ENCODE data around the gene FAM240B. TPM values are rescaled to one million over a fixed set of nuclear protein-coding genes. Genes with fewer than 3 reads are reported as not detected.

Gene FAM240B
- total RNA-seq, 1 donor from 2014 or later, result not detected

DNA sequence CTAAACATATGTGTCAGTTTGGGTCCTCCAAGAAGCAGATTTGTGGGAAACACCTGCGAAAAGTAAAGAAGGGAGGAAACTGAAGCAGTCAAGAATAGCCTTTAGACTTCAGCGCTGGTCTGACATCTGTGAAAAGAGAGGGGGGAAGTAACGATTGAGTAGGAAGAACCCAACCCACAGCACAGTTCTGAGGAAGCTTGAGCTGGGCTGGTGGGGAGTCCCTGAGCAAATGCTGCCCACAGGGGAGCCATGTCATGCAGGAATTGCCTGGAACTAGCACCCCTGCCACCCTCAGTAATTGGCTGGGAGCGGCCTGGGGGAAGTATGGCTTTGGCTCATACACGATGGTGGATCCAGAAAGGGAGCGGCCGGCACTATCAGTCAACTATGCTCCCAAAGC is 20.6 kb downstream of the FAM240B start:
- H3K4me3 ChIP-seq (ENCODE audit: low read depth, low read length), result no peak overlapping the region
- H3K27me3 ChIP-seq (ENCODE audit: control insufficient read depth, insufficient read depth, low read length), result no peaks in the 10 kb centered on the region
- no peaks in the 10 kb centered on the region for H3K36me3 ChIP-seq (ENCODE audit: control insufficient read depth, insufficient read depth, low read length)
- TF ChIP-seq, protein P1, sequence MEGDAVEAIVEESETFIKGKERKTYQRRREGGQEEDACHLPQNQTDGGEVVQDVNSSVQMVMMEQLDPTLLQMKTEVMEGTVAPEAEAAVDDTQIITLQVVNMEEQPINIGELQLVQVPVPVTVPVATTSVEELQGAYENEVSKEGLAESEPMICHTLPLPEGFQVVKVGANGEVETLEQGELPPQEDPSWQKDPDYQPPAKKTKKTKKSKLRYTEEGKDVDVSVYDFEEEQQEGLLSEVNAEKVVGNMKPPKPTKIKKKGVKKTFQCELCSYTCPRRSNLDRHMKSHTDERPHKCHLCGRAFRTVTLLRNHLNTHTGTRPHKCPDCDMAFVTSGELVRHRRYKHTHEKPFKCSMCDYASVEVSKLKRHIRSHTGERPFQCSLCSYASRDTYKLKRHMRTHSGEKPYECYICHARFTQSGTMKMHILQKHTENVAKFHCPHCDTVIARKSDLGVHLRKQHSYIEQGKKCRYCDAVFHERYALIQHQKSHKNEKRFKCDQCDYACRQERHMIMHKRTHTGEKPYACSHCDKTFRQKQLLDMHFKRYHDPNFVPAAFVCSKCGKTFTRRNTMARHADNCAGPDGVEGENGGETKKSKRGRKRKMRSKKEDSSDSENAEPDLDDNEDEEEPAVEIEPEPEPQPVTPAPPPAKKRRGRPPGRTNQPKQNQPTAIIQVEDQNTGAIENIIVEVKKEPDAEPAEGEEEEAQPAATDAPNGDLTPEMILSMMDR (IDR thresholded peaks at IDR 0.05; ENCODE audit: insufficient read depth, low read length, poor library complexity, severe bottlenecking), result no peak
- no peak for DNase-seq (ENCODE audit: low read depth)

DNA sequence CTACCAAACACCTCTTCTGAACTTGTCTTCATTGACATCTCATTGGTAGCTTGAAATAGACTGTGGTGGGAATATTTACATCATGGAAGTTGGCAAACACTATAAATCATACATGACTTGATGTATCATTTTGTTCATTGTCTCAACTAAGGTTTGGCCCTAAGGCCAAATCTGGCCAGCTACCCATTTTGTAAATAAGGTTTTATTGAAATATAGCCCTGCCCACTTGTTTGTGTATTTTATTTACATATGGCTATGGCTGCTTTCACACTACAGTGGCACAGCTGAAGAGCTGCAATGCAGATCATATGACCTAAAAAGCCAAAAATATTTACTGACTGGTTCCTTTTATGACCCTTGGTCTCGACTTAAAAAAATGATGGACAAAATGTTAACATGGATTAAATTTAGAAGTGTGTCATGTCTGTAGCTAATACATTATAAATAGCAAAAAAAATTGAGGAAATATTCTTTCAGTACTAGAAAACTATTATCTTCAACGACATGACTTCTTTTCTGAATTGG is 22.1 kb downstream of the FAM240B start:
- H3K4me3 ChIP-seq (ENCODE audit: low read depth, low read length), result no peak overlapping the region

DNA sequence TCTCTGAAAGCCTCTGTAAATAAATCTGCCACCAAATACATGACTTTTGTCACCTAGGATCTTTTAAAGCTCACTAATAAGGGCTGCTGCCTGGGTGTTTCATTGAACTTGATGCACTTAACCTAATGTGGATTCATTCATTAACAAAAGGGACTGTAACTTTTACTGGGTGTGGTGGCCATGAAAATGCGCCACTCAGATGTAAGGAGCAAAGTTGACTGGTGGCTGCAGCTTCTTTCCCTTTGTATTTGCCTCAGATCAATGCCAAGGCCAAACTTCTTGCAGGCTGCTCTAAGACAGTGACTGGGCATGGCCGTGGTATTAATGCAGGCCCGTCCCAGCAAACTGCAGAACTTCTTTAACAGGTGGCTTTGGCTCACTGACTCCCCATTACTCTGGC is 22.9 kb downstream of the FAM240B start:
- no peak for DNase-seq (ENCODE audit: low read depth)
- Histone ChIP-seq H3K27me3 (ENCODE audit: control insufficient read depth, insufficient read depth, low read length) (no peaks in the 10 kb centered on the region), H3K4me3 (ENCODE audit: low read depth, low read length) (no peak overlapping the region), H3K36me3 (ENCODE audit: control insufficient read depth, insufficient read depth, low read length) (no peaks in the 10 kb centered on the region)
- TF ChIP-seq, protein P1 (IDR thresholded peaks at IDR 0.05; ENCODE audit: insufficient read depth, low read length, poor library complexity, severe bottlenecking), result no peak

More for the DNA sequence above, 22.1 kb downstream of the FAM240B start:
- Histone ChIP-seq H3K36me3 (ENCODE audit: control insufficient read depth, insufficient read depth, low read length) (no peaks in the 10 kb centered on the region), H3K27me3 (ENCODE audit: control insufficient read depth, insufficient read depth, low read length) (no peaks in the 10 kb centered on the region)
- DNase-seq (ENCODE audit: low read depth), result no peak
- TF ChIP-seq, protein P1 (IDR thresholded peaks at IDR 0.05; ENCODE audit: insufficient read depth, low read length, poor library complexity, severe bottlenecking), result no peak

DNA sequence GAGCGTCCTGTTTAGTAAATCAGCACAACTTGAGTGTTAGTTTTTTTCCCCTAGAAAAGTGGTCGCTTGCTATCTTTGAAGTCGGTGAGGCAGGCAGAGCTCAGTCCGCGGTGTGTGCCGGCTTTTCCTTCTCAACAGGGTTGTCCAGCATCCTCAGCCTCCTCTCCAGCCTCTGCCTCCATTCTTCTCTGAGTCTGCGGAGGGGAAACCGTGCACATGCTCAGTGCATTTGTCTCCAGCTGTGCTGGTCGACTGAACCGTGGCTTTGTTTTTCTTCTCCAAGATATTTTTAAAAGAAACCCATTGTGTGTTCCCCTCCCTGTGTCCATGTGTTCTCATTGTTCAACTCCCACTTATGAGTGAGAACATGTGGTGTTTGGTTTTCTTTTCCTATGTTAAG is 25.3 kb downstream of the FAM240B start:
- Histone ChIP-seq H3K4me3 (ENCODE audit: low read depth, low read length) (no peak overlapping the region), H3K36me3 (ENCODE audit: control insufficient read depth, insufficient read depth, low read length) (no peaks in the 10 kb centered on the region), H3K27me3 (ENCODE audit: control insufficient read depth, insufficient read depth, low read length) (no peaks in the 10 kb centered on the region)
- DNase-seq (ENCODE audit: low read depth), result no peak
- TF ChIP-seq, protein P1 (IDR thresholded peaks at IDR 0.05; ENCODE audit: insufficient read depth, low read length, poor library complexity, severe bottlenecking), result no peak

DNA sequence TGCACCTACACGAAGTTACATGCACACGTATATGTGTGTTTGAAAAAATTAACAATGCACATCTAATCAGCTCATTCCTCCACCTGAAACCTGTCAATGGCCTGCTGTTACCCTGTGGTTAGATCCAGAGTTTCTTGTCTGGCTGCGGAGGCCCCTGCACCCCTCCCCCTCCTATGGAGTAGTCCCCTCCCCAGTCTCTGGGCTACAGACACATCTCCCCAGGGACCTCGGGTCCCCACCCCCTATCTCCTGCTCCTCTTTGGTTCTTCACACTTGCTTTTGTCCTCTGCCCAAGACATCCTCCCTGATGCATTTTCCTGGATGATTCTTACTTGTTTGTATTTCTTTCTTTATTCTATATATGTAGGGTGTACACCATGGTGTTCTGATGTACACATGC is 27.2 kb downstream of the FAM240B start:
- no peak overlapping the region for H3K4me3 ChIP-seq (ENCODE audit: low read depth, low read length)
- no peaks in the 10 kb centered on the region for H3K27me3 ChIP-seq (ENCODE audit: control insufficient read depth, insufficient read depth, low read length)
- DNase-seq (ENCODE audit: low read depth), result no peak
- TF ChIP-seq, protein P1 (IDR thresholded peaks at IDR 0.05; ENCODE audit: insufficient read depth, low read length, poor library complexity, severe bottlenecking), result no peak
- no peaks in the 10 kb centered on the region for H3K36me3 ChIP-seq (ENCODE audit: control insufficient read depth, insufficient read depth, low read length)

DNA sequence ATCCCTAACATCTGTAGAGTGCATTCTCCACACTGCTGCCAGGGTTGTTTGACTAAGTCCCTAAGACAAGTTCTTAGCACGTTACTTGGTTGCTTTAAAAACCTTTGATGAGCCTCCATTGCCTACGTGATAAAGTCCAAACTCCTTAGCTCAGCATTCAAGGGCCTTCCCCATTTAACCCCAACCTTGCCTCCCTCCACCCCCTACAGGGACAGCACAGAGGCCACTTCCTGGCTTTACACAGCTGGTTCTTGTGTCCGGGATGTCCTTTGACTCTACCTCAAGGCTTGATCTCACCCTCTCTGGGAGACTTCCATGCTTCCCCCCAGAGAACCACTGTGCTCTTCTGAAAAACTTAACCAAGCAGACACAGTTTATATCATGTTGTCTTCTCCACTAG is 29.4 kb downstream of the FAM240B start:
- DNase-seq (ENCODE audit: low read depth), result no peak
- TF ChIP-seq, protein P1 (IDR thresholded peaks at IDR 0.05; ENCODE audit: insufficient read depth, low read length, poor library complexity, severe bottlenecking), result no peak
- no peak overlapping the region for H3K4me3 ChIP-seq (ENCODE audit: low read depth, low read length)
- H3K27me3 ChIP-seq (ENCODE audit: control insufficient read depth, insufficient read depth, low read length), result no peaks in the 10 kb centered on the region
- no peaks in the 10 kb centered on the region for H3K36me3 ChIP-seq (ENCODE audit: control insufficient read depth, insufficient read depth, low read length)

Measured in kidney epithelial cell (primary cell).